GM21717 (cell line): ENCODE data around the gene KIF22.
"Not testable (repeated sequence)": the region's sequence is repeated elsewhere in the genome, so short reads cannot be mapped to it uniquely, and the experiment has no call there.

Source experiments
- ATAC-seq: cut with Tn5 transposase; IDR thresholded peaks from one replicate; pipeline ENCODE4 v1.9.1; 2021; ENCODE audit warnings: mild to moderate bottlenecking, moderate library complexity; ENCODE audit not compliant: unreplicated experiment

Gene KIF22

DNA sequence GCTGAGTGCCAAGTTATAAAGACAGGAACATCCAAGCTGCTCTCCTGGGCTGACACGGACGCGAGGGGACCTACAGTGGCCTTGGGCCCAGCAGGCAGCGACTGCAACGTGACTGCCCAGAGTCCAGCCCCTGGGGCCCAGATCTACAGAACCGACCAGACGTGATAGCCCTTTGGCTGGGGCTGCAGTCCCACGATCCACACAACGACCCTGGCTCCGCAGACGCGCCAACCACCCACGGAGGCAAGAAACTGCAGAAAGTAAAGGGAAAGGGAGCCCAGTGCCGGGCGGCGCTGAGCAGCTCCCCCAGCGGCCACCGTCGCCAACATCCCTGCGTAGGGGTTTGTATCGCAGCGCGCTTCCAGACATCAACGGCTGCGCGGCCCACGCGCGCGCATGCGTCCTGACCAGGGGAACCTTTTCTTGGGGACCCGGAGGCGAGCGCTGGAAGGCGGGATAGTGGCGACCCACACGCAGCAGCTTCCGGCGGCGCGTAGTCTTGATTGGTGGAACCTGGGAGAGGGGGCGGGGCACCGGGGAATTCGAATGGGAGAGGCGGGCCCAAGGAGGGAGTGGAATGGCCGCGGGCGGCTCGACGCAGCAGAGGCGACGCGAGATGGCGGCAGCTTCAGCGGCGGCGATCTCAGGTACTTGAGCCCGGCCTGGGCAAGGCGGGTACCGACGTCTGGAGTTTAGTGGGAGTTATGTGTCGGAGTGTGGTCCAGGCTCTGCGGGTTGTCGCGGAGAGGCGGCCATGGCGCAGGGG lies at the start of gene KIF22:
Gene KIF22, plus strand, starts transcription at position 569 of the 766 bp plus-strand sequence. Its CDS starts 9 bp downstream, at position 578.
- peak; percentile 76 for ATAC-seq

DNA sequence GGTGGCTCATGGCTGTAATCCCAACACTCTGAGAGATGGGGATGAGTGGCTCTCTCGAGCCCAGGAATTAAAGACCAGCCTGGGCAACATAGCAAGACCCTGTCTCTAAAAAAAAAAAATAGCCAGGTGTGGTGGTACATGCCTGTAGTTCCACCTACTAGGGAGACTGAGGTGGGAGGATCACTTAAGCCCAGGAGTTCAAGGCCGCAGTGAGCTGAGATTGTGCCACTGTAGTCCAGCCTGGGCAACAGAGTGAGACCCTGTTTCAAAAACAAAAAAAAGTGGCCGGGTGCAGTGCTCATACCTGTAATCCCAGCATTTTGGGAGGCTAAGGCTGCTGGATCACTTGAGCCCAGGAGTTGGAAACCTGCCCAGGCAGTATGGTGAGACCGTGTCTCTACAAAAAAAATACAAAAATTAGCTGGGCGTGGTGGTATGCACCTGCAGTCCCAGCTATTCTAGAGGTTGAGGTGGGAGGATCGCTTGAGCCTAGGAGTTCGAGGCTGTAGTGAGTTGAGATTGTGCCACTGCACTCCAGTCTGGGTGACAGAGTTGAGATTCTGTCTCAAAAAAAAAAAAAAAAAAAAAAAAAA lies 47.8 kb upstream of the KIF22 start:
- ATAC-seq: no peak

DNA sequence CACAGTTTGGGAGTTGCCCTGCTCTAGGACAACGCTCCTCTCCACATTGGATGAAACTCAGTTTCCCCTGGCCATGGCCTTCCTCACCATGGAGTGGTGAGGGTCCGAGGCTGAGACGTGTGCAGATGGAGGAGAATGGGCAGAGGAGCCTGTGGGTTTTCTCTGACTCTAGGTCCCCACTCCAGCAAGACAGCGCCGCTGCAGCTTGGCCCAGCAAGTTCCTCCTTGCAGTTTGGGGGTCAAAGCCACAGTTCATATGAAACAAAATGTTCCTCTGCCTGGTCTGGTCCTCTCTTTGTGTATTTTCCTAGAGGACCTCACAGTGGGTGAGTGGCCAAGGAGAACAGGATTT lies 47.1 kb upstream of the KIF22 start:
- no peak for ATAC-seq

DNA sequence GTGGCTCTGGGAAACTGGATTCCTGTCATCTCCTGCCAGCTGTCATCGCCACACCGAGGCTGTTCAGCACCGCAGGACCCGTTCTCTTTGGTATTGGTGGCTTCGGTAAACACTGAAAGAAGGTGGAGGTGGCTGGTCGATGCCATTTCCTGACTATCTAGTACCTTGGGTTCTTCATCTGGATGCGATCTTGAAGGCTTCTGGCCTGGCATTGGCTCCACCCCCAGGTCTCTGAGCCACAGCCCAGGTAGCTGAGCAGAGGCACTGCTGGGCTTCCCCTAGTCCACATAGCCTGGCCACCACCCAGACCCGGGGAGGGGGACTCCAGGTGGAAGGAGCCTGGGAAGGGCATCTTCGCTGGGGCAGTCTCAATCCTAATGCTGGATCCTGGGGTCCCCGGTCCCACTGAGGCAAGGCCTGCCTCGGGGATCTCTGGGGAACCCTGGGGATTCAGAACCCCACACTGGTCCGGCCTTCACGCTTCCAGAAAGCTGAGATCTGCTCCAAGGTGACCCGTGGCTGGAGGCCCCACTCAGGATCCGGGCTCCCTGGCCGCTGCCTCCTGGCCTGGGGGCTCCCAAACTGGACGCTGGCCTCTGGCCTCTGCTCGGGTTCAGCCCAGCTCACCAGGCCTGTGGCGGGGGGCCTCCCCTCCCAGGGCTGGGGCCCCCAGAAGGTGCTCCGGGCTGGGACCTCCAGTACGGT lies 46.6 kb upstream of the KIF22 start:
- no peak for ATAC-seq

DNA sequence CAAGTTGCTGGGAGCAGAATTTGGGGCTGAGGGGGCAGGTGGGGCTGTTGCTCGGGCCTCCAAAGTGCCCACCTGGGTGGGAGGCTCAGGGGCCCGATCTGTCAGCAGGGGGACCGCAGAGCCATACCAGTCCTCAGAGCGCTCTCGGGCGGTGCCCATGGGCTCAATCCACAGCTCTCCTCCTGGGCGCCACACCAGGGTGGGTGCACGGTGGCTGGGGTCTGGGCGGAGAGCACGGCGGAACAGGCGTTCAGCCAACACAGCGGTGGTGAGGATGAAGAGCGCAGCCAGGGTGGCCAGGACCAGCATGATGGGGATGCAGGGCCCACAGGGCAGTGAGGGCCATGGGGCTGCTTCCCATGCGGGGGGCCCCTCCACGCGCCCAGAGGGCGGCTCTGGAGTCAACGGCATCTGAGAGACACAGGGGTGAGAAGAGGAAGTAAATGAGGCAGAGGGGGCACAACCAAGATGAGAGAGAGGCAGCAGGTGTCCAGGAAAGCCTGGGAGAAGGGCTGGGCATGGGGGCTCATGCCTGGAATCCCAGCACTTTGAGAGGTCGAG lies 45.9 kb upstream of the KIF22 start:
- ATAC-seq: no peak

DNA sequence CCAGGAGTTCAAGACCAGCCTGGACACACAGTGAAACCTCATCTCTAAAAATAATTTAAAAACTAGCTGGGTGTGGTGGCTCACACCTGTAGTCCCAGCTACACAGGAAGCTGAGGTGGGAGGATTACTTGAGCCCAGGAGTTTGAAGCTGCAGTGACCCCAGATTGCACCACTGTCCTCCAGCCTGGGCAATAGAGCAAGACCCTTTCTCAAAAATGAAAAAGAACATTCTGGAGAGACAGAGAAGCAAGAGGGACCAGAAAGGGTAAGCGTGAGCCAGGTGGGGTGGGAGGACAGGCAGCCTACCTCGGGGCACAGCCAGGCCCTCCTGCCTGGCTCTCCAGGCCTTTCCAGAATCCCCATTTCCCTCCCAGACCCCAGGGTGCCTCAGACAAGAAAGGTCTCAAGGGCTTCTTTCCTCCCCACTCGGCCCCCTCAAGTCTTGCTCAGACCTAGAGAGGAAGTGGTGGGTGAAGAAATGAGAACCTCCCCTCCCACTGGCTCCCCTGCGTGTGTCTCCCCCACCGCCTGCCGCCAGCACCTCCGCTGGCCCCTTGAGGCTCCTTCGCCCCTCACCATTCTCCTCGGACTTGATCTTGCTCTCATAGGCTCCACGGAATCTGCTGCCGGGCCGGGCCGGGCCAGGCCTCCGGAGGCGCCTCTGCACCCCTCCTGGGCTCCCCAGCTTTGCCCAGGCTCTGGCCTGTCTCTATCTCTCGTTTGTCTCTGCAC lies 45.3 kb upstream of the KIF22 start:
- peak; percentile 46 for ATAC-seq

DNA sequence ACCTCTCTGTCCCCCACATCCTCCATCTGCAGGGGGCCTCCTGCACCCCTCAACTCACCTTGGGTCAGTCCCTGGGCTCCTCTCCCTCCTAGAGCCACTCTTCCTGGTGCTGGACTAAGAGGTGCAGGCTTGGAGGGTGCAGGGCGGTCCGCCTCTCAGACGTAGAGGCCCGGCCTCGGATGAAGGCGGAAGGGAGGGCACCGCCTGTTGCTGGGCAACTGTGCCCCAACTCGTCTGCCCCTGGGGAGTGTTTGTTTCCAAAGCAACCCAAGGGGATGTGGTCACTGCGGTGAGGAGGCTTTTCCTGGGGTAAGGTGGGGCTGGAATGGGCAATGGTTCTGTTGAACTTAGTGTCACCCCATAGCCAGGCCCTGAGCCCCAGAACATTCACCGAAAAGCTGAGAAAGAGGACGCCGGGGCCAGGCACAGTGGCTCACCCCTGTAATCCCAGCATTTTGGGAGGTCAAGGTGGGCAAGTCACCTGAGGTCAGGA lies 44.7 kb upstream of the KIF22 start, which contains the start of gene C16orf54:
Gene C16orf54, minus strand, starts transcription at position 138 of the 493 bp plus-strand sequence. CDS start 1,039 bp downstream, outside the sequence.
- ATAC-seq: peak; percentile 69

DNA sequence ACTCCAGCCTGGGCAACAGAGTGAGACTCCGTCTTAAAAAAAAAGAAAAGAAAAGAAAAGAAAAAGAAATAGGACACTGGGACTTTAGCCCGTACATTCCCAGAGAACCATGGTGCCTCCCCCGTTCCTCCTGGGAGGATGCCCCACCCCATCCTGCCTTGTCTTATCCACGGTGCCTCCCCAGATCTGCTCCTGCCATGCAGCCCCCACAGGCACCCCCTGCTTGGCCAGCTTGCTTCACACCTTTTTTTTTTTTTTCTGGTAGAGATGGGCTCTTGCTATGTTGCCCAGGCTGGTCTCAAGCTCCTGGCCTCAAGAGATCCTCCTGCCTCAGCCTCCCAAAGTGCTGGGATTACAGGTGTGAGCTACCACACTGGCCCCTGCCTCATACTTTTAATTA lies 44.0 kb upstream of the KIF22 start:
- not testable (repeated sequence) for ATAC-seq

DNA sequence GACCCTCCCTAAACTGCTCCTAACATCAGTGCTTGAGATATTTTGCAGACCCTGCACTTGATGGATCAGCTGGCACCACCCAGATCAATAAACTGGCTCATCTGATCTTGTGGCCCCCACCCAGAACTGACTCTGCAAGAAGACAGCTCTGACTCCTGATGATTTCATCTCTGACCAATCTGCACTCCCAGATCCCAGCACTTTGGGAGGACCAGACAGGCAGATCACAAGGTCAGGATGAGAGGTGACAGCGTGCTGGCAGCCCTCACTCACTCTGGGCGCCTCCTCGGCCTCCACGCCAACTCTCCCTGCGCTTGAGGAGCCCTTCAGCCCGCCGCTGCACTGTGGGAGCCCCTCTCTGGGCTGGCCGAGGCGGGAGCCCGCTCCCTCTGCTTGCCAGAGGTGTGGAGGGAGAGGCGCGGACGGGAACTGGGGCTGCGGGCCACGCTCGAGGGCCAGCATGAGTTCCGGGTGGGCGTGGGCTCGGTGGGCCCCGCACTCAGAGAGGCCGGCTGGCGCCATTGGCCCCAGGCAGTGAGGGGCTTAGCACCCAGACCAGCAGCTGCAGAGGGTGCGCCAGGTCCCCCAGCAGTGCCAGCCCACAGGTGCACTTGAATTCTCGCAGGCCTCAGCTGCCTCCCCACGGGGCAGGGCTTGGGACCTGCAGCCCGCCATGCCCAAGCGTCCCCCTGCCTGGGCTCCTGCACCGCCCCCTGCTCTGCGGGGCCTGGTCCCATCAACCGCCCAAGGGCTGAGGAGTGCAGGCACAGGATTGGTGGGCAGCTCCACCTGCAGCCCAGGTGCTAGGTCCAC lies 42.4 kb upstream of the KIF22 start:
- no peak for ATAC-seq

DNA sequence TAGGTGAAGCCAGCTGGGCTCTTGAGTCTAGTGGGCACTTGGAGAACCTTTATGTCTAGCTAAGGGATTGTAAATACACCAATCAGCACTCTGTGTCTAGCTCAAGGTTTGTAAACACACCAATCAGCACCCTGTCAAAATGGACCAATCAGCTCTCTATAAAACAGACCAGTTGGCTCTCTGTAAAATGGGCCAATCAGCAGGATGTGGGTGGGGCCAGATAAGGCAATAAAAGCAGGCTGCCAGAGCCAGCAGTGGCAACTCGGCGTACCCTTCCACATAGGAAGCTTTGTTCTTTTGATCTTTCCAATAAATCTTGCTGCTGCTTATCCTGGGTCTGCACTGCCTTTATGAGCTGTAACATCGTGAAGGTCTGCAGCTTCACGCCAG lies 41.8 kb upstream of the KIF22 start:
- not testable (repeated sequence) for ATAC-seq

DNA sequence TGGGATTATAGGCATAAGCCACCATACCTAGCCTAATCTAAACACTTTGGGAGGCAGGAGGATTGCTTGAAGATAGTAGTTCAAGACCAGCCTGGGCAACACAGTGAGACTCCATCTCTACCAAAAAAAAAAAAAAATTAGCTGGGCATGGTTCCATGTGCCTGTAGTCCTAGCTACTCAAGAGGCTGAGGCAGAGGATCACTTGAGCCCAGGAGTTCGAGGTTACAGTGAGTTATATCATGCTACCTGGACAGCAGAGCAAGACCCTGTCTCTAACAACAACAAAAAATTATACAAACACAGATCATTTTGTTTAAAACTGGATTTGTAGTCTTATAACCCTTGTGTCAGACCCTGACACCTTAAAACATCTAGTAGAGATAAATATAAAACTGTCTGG lies 37.0 kb upstream of the KIF22 start:
- no peak for ATAC-seq

DNA sequence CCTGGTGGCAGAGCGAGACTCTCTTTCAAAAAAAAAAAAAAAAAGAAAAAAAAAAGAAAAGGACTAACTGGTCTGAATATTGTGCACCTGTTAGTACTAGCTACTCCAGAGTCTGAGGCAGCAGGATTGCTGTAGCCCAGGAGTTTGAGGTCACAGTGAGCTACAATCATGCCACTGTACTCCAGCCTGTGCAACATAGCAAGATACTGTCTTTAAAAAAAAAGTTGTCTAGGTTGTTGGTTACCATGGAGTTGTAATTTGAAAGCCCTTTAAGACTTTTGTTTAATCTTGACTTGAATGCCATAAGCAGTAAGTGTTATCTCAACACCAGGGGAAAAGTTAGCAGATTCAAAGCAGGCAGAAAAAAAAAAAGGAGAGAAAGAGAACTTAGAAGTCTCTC lies 33.9 kb upstream of the KIF22 start:
- ATAC-seq: no peak

DNA sequence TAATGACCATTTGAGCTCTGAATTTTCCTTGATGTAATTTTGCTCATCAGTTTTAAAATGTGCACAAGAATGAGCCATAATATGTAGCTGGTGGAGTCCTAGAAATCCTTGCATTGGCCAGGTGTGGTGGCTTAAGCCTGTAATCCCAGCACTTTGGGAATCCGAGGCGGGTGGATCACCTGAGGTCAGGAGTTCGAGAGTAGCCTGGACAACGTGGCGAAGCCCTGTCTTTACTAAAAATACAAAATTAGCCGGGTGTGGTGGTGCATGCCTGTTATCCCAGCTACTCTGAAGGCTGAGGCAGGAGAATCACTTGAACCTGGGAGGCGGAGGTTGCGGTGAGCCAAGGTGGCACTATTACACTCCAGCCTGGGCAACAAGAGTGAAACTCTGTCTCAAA lies 33.5 kb upstream of the KIF22 start:
- ATAC-seq: not testable (repeated sequence)

DNA sequence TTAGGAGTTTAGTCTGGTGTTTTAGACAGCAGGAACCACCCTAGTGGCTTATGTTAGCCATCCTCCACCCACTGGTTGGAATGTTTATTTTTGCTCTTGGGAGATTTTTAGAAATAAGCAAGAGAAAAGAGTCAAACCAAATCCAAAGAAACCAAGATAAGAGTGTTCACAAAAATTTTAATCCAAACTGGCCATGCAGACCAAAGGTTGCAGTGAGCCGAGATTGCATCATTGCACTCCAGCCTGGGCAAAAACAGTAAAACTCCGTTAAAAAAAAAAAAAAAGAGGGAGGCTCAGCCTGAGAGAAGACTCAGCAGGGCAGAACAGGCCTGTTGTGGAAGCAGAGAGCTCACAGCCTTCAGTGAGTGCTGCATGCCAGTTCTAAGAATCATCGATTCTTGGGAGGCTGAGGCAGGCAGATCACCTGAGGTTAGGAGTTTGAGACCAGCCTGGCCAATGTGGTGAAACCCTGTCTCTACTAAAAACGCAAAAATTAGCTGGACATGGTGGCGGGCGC lies 32.5 kb upstream of the KIF22 start:
- no peak for ATAC-seq

DNA sequence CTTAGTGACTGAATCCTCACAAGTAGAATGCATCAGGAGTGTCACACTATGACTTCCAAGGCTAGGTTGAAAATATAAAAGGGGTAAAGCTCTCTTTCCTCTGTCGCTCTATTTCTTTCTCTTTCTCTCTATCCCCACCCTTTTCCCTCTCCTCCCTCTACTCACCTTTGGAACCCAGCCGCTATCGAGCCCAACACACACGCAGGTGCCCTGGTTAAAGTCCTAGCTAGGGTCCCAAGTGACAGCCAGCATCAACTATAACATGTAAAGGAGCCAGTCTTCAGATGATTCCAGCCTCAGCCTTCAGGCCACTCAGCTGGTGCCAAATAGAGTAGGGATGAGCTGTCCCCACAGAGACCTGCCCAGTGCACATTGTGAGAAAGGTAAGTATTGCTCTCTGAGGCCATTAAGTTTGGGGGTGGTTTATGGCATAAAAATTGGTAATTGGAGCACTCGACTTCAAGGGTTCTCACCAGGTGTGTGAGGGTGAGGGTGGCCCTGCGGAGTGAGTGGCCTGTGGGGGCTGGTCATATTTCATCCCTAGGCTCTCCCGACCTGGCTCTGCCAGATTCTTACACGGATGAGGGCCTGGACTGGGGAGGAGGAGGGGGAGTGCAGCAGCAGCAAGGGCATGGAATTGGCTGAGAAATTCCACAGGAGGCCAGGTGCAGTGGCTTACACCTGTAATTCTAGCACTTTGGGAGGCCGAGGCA lies 29.8 kb upstream of the KIF22 start:
- no peak for ATAC-seq

DNA sequence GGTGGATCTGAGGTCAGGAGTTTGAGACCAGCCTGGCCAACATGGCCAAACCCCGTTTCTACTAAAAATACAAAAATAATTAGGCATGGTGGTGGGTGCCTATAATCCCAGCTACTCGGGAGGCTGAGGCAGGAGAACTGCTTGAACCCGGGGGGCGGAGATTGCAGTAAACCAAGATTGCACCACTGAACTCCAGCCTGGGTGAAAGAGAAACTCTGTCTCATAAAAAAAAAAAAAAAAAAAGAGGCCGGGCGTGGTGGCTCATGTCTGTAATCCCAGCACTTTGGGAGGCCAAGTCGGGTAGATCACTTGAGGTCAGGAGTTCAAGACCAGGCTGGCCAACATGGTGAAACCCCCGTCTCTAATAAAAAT lies 29.3 kb upstream of the KIF22 start:
- ATAC-seq: not testable (repeated sequence)

DNA sequence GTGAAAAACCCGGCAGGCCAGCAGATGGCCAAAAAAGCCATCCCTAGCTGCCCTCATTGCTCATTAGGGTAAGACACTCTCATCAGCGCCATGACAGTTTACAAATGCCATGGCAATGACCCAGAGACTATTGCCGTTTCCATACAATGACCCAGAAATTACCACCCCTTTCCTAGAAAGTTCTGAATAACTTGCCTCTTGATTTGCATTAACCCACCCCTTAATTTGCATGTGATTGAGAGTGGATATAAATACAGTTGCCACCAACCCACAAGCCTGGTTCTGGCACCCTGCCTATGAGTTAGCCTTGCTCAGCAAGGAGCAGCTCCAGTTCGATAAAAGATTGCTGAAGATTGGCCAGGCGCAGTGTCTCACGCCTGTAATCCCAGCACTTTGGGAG lies 28.7 kb upstream of the KIF22 start:
- ATAC-seq: no peak

DNA sequence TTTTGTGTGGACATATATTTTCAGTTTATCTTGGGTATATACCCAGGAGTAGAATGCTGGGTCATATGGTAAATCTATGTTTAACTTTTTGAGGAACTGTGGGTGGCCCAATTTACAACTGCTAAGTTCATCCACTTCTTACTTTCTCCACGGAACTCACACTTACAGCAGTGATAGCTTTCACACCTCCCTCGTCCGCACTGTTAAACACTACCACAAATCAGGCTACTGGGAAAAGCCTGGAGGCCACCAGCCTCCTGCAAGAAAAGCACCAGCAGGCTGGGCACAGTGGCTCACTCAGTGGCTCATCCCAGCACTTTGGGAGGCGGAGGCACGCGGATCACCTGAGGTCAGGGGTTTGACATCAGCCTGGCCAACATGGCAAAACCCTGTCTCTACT lies 27.2 kb upstream of the KIF22 start:
- no peak for ATAC-seq
